DMS79 treated with DMSO at 0.1 percent for 48 hours (cell line): Measurements from ENCODE around the gene FRS3.

Experiments
- DNase-seq: peaks from one replicate; lab custom pipeline; 2025; lab: John Stamatoyannopoulos, UW

FRS3 gene

GRCh38 chr6:41790045-41790444 lies 10.3 kb upstream of the FRS3 start:
- no peak for DNase-seq

- DNase-seq = no peak
These were observed 9.7 kb upstream of the FRS3 start for GRCh38 chr6:41789390-41789724.

- peak; percentile 88 for DNase-seq
These were observed 7.7 kb upstream of the FRS3 start, which contains the start of gene TOMM6 for GRCh38 chr6:41787219-41787917. Gene TOMM6, plus strand, starts transcription at chr6:41787694. Its CDS starts 4 bp downstream, at chr6:41787698.

GRCh38 chr6:41786451-41787218 lies 6.9 kb upstream of the FRS3 start:
- DNase-seq = peak; percentile 44

GRCh38 chr6:41785689-41786450 lies 6.2 kb upstream of the FRS3 start:
- DNase-seq = no peak

- DNase-seq = no peak
These were observed 5.6 kb upstream of the FRS3 start for GRCh38 chr6:41785254-41785653.

- no peak for DNase-seq
These were observed 5.0 kb upstream of the FRS3 start for GRCh38 chr6:41784581-41785171.

- no peak for DNase-seq
These were observed 3.5 kb upstream of the FRS3 start for GRCh38 chr6:41783106-41783780.

- no peak for DNase-seq
These were observed 1.6 kb upstream of the FRS3 start for GRCh38 chr6:41781366-41781730.

GRCh38 chr6:41780551-41781365 lies 1.1 kb upstream of the FRS3 start, which contains the start of gene PRICKLE4:
Gene PRICKLE4, plus strand, starts transcription at chr6:41780782. Its CDS starts 2,692 bp downstream, at chr6:41783474.
- peak; percentile 8 for DNase-seq

GRCh38 chr6:41779336-41779735 lies 364 bp downstream of the FRS3 start:
- DNase-seq = no peak

GRCh38 chr6:41778895-41779294 lies 805 bp downstream of the FRS3 start:
- DNase-seq = no peak

- no peak for DNase-seq
These were observed 2.0 kb downstream of the FRS3 start for GRCh38 chr6:41777551-41778285.

- DNase-seq = no peak
These were observed 4.3 kb downstream of the FRS3 start for GRCh38 chr6:41775293-41775882.

- DNase-seq = no peak
These were observed 4.9 kb downstream of the FRS3 start for GRCh38 chr6:41774841-41775240.

GRCh38 chr6:41771058-41771983 lies 8.4 kb downstream of the FRS3 start:
- DNase-seq = no peak

- no peak for DNase-seq
These were observed 9.2 kb downstream of the FRS3 start for GRCh38 chr6:41770381-41771057.

- no peak for DNase-seq
These were observed 10.3 kb downstream of the FRS3 start for GRCh38 chr6:41769376-41769775.
